Hematopoietic multipotent progenitor cell (in vitro differentiated cells): ENCODE measurements around the gene DARS1. TPM values are rescaled to one million over a fixed set of nuclear protein-coding genes. Genes with fewer than 3 reads are reported as not detected.

Experiments used
- DNase-seq, 3 donors: peaks; one replicate each; pipeline ENCODE4 v3.0.0-alpha.2; 2011 to 2015; ENCODE audit warnings: low read depth in 2 of 3, low spot score in 2 of 3
- total RNA-seq: library from RNA; depleted of rRNA; stranded (reverse); fragments of >200 nt; gene quantifications from one replicate; pipeline ENCODE4 v1.2.3, GENCODE V29; 2012

Gene DARS1
- total RNA-seq: 57.6 TPM

GRCh38 chr2:135985018-135985825 lies at the start of gene DARS1:
Gene DARS1, minus strand, starts transcription at chr2:135985626. Its CDS starts 158 bp downstream, at chr2:135985468.
- peak; percentile 63 to 89 (median 87) for DNase-seq

- no peak for DNase-seq
These were observed 49.2 kb upstream of the DARS1 start for GRCh38 chr2:136034629-136035028.

- no peak for DNase-seq
These were observed 47.5 kb upstream of the DARS1 start for GRCh38 chr2:136032817-136033535.

GRCh38 chr2:136032192-136032591 lies 46.8 kb upstream of the DARS1 start:
- no peak for DNase-seq

GRCh38 chr2:136031711-136032110 lies 46.3 kb upstream of the DARS1 start:
- DNase-seq: no peak

GRCh38 chr2:136030406-136030805 lies 45.0 kb upstream of the DARS1 start:
- DNase-seq: no peak

- DNase-seq: no peak
These were observed 43.7 kb upstream of the DARS1 start for GRCh38 chr2:136029149-136029548.

- no peak for DNase-seq
These were observed 42.6 kb upstream of the DARS1 start for GRCh38 chr2:136028001-136028400.

GRCh38 chr2:136027112-136027511 lies 41.7 kb upstream of the DARS1 start:
- no peak for DNase-seq

- DNase-seq: peak in 2 of 3 donors; percentile 56 to 65
These were observed 39.9 kb upstream of the DARS1 start for GRCh38 chr2:136025057-136025973.

- DNase-seq: no peak
These were observed 39.2 kb upstream of the DARS1 start for GRCh38 chr2:136024616-136025015.

- DNase-seq: no peak
These were observed 38.8 kb upstream of the DARS1 start for GRCh38 chr2:136024185-136024584.

GRCh38 chr2:136023416-136023815 lies 38.0 kb upstream of the DARS1 start:
- no peak for DNase-seq

- peak in 1 of 3 donors; percentile 38 for DNase-seq
These were observed 37.1 kb upstream of the DARS1 start for GRCh38 chr2:136022396-136023146.

- DNase-seq: no peak
These were observed 36.5 kb upstream of the DARS1 start for GRCh38 chr2:136021976-136022375.

- DNase-seq: no peak
These were observed 36.0 kb upstream of the DARS1 start for GRCh38 chr2:136021406-136021805.

- DNase-seq: no peak
These were observed 35.4 kb upstream of the DARS1 start for GRCh38 chr2:136020831-136021230.

- DNase-seq: no peak
These were observed 34.4 kb upstream of the DARS1 start for GRCh38 chr2:136019825-136020224.

GRCh38 chr2:136019306-136019705 lies 33.9 kb upstream of the DARS1 start:
- peak in 1 of 3 donors; percentile 64 for DNase-seq

- no peak for DNase-seq
These were observed 32.4 kb upstream of the DARS1 start for GRCh38 chr2:136017786-136018185.
